NCI-H526 (cell line): ENCODE measurements around the gene ZMYM2.

Source experiments
- DNase-seq, 2 experiments: peaks; one replicate each; lab custom pipeline; 2025; lab: John Stamatoyannopoulos, UW

ZMYM2 gene

DNA sequence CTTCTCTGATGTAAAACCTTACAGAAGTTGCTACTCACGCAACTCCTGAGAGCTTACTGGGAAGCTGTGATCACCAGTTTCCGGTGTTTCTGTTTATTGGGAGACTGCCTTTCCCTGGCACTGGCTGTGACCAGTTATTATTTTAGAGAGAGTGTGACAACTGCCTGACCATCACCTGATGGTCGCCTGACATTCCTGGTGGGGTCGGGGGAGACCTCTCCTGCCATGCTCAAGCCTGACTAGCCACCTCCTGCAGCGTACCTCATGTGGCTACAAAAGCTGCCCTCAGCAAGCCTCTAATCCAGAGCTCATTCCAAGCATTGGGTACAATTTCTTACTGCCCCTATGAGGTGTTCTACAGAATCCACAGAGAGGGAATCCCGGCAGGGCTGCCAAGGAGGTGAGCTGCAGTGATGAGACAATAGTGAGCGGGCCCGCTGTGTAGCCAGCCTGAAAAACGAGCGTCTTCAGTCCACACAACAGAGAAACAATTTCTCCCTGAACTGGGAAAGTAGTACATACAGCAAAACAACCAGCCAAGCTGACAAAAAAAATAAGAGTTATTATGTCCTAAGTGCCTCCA lies 173.6 kb downstream of the ZMYM2 start:
- DNase-seq, result no peak

DNA sequence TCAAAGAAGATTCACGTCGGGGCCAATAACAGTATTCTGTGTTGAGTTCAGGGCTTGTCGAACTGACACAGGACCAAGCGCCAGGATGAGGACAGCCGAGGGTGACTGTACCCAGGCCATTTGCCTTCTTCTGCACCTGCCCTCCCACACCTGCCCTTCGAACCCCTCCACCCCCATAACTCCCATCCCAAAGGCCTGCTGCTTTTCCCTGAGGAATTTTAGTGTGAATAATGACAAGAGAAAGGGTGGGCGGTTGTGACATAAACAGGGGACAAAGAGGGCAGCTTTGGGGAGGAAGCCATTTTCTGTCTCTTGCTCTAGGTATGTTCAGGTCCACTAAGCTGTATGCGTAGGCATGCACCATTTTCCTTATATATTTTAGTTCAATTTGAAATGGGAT lies 176.2 kb downstream of the ZMYM2 start:
- no peak for DNase-seq

DNA sequence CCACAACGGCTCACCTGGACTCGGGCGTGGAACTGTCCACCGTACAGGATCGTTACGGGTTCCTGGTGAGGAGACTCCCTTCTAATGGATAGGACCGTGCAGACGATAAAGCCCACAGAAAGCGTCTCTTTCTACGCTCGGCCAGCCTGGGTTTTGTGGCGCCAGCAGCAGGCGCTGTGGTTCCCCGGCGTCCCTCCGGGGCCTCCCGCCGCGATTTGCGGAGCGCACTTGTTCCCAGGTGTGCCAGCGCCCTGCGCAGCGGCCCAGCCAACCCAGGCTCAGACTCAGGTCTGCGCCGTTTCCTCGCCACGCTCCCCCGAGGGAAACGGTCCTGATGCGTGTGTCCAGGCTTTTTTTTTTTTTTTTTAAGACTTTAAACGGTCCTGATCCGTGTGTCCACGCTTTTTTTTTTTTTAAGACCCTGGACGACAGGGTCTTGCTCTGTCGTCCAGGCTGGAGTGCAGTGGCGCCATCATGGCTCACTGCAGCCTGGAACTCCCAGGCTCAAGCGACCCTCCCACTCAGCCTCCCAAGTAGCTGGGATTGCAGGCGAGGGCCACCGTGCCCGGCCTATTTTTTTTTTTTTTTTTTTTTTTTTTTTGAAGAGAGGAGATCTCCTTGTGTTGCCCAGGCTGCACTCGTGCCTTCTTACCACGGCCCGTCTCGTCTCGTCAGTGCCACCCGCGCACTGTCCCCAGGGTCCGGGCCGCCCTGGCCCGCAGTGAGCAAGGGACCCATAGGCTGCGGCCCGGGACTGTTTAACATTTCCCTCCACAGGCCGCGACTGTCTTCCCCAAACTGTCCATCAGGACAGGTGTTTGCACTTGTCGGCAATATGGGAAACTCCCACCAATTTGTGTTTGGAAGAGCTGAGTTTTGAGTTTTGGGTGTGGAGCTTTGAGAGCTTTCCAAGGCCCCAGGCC lies 178.5 kb downstream of the ZMYM2 start:
- DNase-seq, result peak; percentile 47 to 96

DNA sequence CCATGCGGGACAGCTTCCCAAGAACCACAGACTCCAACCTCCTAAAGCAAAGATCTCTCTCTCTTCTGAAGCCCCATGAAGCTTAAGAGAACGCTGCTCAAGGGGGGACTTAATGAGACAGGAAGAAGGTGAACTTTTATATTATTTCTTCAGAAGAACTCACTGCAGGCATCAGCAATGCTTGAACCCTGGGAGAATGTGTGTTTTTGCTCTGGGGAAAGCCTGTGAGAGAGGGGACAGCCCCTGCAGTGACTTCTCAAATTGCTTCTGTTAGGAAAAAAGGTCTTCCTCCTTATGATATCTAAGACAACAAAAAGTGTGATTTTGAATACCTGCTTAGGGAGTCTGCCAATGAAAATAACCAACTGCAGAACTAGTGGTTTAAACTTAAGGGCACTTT lies 179.3 kb downstream of the ZMYM2 start:
- DNase-seq, result no peak

DNA sequence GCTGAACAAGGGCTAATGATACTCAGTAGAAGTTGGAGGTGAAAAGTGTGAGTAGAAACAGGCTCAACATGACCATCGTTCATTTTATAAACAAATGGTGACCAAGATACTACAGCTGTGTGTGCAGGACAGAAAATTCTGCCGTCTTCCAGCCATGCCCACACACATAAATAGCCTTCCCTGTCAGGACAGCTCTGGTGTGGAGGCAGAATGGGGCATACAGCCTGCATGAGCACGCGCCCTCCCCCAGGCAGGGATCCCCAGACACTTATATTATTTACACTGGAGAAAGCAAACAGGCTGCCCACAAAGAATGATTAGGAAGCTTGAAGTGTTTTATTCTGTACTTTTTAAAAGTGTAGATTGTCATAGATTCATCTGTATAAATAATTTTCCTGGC lies 182.0 kb downstream of the ZMYM2 start:
- DNase-seq, result no peak
